ENCODE results near the gene OCA2.

DNA sequence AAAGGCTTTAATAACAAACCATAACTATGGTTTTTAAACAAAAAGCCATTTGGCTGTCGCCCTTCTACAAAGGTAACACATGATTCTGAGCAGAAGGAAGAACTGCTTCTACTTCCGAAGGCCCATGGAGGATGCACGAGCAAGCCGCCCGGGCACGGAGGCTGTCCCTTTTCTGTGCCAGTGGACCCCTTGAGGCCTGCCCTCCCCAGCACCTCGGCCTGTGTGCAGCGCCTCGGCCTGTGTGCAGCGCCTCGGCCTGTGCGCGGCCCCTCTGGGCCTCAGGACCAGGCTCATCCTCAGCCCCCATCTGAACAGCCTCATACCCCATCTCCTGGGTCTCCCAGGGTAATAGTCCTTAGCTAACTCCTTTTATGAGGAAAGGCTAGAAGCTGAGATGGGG lies 329.5 kb downstream of the OCA2 start:
- TF ChIP-seq, protein P1, sequence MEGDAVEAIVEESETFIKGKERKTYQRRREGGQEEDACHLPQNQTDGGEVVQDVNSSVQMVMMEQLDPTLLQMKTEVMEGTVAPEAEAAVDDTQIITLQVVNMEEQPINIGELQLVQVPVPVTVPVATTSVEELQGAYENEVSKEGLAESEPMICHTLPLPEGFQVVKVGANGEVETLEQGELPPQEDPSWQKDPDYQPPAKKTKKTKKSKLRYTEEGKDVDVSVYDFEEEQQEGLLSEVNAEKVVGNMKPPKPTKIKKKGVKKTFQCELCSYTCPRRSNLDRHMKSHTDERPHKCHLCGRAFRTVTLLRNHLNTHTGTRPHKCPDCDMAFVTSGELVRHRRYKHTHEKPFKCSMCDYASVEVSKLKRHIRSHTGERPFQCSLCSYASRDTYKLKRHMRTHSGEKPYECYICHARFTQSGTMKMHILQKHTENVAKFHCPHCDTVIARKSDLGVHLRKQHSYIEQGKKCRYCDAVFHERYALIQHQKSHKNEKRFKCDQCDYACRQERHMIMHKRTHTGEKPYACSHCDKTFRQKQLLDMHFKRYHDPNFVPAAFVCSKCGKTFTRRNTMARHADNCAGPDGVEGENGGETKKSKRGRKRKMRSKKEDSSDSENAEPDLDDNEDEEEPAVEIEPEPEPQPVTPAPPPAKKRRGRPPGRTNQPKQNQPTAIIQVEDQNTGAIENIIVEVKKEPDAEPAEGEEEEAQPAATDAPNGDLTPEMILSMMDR (IDR thresholded peaks at IDR 0.05; ENCODE audit: low read depth, low read length): no peak
- no peak for TF ChIP-seq EZH2phosphoT487 (IDR thresholded peaks at IDR 0.05; ENCODE audit: low read depth)
